DND-41 (cell line): ENCODE results near the gene LTN1.

Source experiments
- ATAC-seq: fragments of 200-7000 bp; cut with Tn5 transposase; 3 replicates; pipeline ENCODE4 v1.9.1; 2021; ENCODE audit warnings: low read depth; ENCODE audit not compliant: insufficient read depth
- DNase-seq: peaks from one replicate; pipeline ENCODE4 v3.0.0-alpha.2; 2020
- H2AFZ ChIP-seq: 2 replicates; pipeline ENCODE4 v1.6.0; 2012; ENCODE audit warnings: low read depth, low read length
- H3K27ac ChIP-seq: 2 replicates; pipeline ENCODE4 v1.5.1; 2012; ENCODE audit warnings: low read length, inconsistent platforms
- H3K27me3 ChIP-seq: fragments of 200-600 bp; sonication (generic); 2 replicates; pipeline ENCODE4 v1.6.0; 2012; ENCODE audit warnings: low read length, mild to moderate bottlenecking, inconsistent platforms; ENCODE audit not compliant: insufficient read depth, poor library complexity
- H3K36me3 ChIP-seq: 2 replicates; pipeline ENCODE4 v1.5.1; 2012; ENCODE audit warnings: low read length, inconsistent platforms; ENCODE audit not compliant: insufficient read depth
- H3K4me1 ChIP-seq: 2 replicates; pipeline ENCODE4 v1.5.1; 2012; ENCODE audit warnings: mild to moderate bottlenecking, low read length; ENCODE audit not compliant: insufficient read depth
- H3K4me2 ChIP-seq: 2 replicates; pipeline ENCODE4 v1.6.0; 2012; ENCODE audit warnings: mild to moderate bottlenecking, moderate library complexity, low read length, inconsistent platforms; ENCODE audit not compliant: insufficient read depth
- H3K4me3 ChIP-seq, 2 experiments: fragments of 200-600 bp in 1 of 2; shearing (Covaris generic) in 1 of 2; 2 replicates each; pipeline ENCODE4 v1.5.1; 2012 to 2016; ENCODE audit warnings: inconsistent platforms in 2 of 2, low read length in 2 of 2, mild to moderate bottlenecking in 2 of 2, low read depth in 1 of 2, moderate library complexity in 1 of 2
- H3K79me2 ChIP-seq: 2 replicates; pipeline ENCODE4 v1.6.0; 2012; ENCODE audit warnings: low read length, inconsistent platforms; ENCODE audit not compliant: insufficient read depth
- H3K9ac ChIP-seq: 2 replicates; pipeline ENCODE4 v1.6.0; 2012; ENCODE audit warnings: low read depth, mild to moderate bottlenecking, inconsistent platforms, low read length, moderate library complexity
- H3K9me3 ChIP-seq: 2 replicates; pipeline ENCODE4 v1.5.1; 2012; ENCODE audit warnings: low read length, moderate library complexity, mild to moderate bottlenecking, inconsistent platforms; ENCODE audit not compliant: insufficient read depth, severe bottlenecking
- H4K20me1 ChIP-seq: 2 replicates; pipeline ENCODE4 v1.6.0; 2012; ENCODE audit warnings: low read length; ENCODE audit not compliant: insufficient read depth
- EZH2 ChIP-seq: IDR thresholded peaks from 3 replicates; pipeline ENCODE4 v1.6.1; 2012; ENCODE audit warnings: borderline replicate concordance, low read depth, mild to moderate bottlenecking, moderate library complexity, low read length, inconsistent platforms; ENCODE audit not compliant: severe bottlenecking
- TF ChIP-seq, protein P1 (sequence below): IDR thresholded peaks from 2 replicates; pipeline ENCODE4 v1.5.1; 2012; ENCODE audit warnings: borderline replicate concordance, low read length, moderate library complexity, mild to moderate bottlenecking; ENCODE audit not compliant: poor library complexity, severe bottlenecking; ENCODE audit errors: extremely low read depth

The LTN1 gene

DNA sequence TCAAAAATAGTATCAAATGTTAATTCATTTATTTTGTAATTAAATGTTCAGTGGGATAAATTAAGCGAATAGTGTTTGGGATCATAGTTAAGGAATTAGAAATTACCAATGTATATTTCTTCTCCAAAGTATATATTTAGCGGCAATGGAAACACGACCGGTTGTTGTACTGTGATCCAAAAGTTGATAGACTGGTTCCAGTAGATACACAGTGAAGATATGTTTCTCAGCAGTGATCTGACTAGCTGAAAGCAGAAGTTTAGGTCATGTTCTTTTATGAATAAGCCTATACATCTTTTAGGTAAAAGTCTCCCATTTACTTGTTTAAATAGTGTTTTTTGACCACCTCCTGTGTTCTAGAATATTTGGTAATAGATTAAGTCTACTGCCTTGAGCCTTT, 40.6 kb upstream of the LTN1 start:
- Histone ChIP-seq H3K27me3 (no peaks in the 10 kb centered on the region), H3K4me1 (no peaks in the 10 kb centered on the region), H3K36me3 (peaks cover 87% of the 10 kb centered on the region), H3K27ac (no peak overlapping the region), H4K20me1 (no peaks in the 10 kb centered on the region; the same call in 1 of the 2 replicates), H3K9me3 (no peaks in the 10 kb centered on the region), H2AFZ (no peak overlapping the region), H3K9ac (no peak overlapping the region), H3K4me3 (no peak overlapping the region), H3K4me2 (no peak overlapping the region), H3K79me2 (peaks cover 41% of the 10 kb centered on the region)
- no peak for TF ChIP-seq EZH2
- TF ChIP-seq, protein P1, sequence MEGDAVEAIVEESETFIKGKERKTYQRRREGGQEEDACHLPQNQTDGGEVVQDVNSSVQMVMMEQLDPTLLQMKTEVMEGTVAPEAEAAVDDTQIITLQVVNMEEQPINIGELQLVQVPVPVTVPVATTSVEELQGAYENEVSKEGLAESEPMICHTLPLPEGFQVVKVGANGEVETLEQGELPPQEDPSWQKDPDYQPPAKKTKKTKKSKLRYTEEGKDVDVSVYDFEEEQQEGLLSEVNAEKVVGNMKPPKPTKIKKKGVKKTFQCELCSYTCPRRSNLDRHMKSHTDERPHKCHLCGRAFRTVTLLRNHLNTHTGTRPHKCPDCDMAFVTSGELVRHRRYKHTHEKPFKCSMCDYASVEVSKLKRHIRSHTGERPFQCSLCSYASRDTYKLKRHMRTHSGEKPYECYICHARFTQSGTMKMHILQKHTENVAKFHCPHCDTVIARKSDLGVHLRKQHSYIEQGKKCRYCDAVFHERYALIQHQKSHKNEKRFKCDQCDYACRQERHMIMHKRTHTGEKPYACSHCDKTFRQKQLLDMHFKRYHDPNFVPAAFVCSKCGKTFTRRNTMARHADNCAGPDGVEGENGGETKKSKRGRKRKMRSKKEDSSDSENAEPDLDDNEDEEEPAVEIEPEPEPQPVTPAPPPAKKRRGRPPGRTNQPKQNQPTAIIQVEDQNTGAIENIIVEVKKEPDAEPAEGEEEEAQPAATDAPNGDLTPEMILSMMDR = no peak
- no peak for ATAC-seq
- no peak for DNase-seq

DNA sequence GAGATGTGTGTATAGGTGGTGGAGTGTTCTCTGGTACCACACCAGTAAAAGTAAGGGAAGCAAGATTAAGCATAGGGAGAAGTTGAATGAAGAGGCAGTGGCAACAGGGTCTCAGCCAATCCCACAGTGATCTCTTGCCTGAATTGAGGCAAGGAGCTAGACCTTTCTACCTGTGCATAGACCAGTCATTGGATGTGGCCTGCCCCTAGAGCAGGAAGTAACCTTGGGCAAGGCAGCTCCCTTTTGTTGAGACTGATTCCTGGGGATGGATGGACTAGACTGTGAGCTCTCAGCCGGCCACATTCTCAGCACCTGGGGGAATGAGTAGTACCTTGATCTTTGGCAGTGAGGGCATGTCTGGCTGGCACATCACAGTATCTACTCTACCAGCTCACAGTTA, 38.2 kb upstream of the LTN1 start:
- no peak overlapping the region for H3K27ac ChIP-seq
- H3K4me2 ChIP-seq = no peak overlapping the region
- no peak overlapping the region for H2AFZ ChIP-seq
- H3K9ac ChIP-seq = no peak overlapping the region
- peaks cover under 1% of the 10 kb centered on the region; the same call in 1 of the 2 replicates for H4K20me1 ChIP-seq
- no peaks in the 10 kb centered on the region for H3K27me3 ChIP-seq
- peaks cover 65% of the 10 kb centered on the region for H3K79me2 ChIP-seq
- DNase-seq (no peak), ATAC-seq (no peak)
- peaks cover 66% of the 10 kb centered on the region for H3K36me3 ChIP-seq
- H3K9me3 ChIP-seq = no peaks in the 10 kb centered on the region
- H3K4me1 ChIP-seq = peaks cover 12% of the 10 kb centered on the region
- H3K4me3 ChIP-seq = no peak overlapping the region
- TF ChIP-seq, protein P1 = no peak
- no peak for TF ChIP-seq EZH2

DNA sequence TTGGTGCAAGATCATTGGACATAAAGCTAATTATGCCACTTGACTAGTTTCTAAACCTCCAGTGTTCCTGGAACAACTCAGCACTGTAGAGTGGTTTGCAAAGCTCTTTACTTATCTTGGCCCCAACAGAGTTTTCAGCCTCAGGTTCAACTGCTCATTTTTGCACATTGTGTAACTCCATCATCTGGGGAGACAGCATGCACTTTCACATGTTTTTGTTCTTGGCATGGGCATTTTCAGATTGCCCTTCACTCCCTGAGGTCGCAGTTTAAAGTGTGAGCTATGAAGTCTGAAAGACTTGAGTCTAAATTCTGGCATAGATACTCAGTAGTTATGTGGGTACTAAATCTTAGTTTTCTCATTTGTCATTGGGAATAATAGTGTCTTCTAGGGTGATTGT, 36.8 kb upstream of the LTN1 start:
- Histone ChIP-seq H3K4me1 (peaks cover 19% of the 10 kb centered on the region), H3K27me3 (no peaks in the 10 kb centered on the region), H3K4me2 (no peak overlapping the region), H3K9me3 (no peaks in the 10 kb centered on the region), H3K79me2 (peaks cover 77% of the 10 kb centered on the region), H3K27ac (no peak overlapping the region), H3K36me3 (peaks cover 53% of the 10 kb centered on the region), H3K4me3 (no peak overlapping the region), H3K9ac (no peak overlapping the region), H4K20me1 (peaks cover 7% of the 10 kb centered on the region; the same call in 1 of the 2 replicates), H2AFZ (no peak overlapping the region)
- TF ChIP-seq, protein P1 = no peak
- TF ChIP-seq EZH2 = no peak
- no peak for DNase-seq
- no peak for ATAC-seq

DNA sequence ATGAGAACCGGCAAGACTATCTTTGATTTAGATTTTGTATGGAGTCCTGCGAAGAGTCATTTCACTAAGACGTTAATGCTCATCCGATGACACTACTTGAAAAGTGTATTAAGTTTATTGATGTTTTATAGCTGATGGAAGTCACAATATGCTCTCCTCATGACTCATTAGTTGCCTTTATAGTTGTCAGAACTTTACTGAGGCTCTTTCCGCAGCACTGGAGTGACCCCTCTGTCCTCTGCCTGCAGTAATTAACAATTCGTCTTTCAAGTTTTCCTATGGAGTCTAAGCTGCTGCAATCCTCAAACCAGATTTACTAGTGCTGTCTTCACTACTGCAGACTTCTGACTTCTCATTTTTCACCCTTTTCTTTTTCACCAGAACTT, 32.6 kb upstream of the LTN1 start:
- no peak for DNase-seq
- Histone ChIP-seq H4K20me1 (peaks cover 7% of the 10 kb centered on the region; the same call in 1 of the 2 replicates), H3K9me3 (no peaks in the 10 kb centered on the region), H3K27me3 (no peaks in the 10 kb centered on the region), H3K4me1 (peaks cover 33% of the 10 kb centered on the region), H3K9ac (peak overlapping the region; percentile 78), H2AFZ (peak overlapping the region; percentile 92), H3K36me3 (peaks cover 20% of the 10 kb centered on the region; the same call in 1 of the 2 replicates), H3K79me2 (peaks cover 50% of the 10 kb centered on the region), H3K4me2 (peak overlapping the region; percentile 86), H3K4me3 (peak overlapping the region; percentile 69 to 82), H3K27ac (peak overlapping the region; percentile 99)
- TF ChIP-seq, protein P1 = peak; percentile 4
- TF ChIP-seq EZH2 = no peak
- no peak for ATAC-seq
